CD4-positive, alpha-beta T cell treated with Interleukin-17A for 1 hour (primary cell): ENCODE measurements around the gene SLX9.

Source experiments
- DNase-seq: peaks from one replicate; pipeline ENCODE4 v3.0.0-alpha.2; 2020

Gene SLX9

GRCh38 chr21:45009616-45010015 lies 69.8 kb downstream of the SLX9 start:
- DNase-seq: no peak

GRCh38 chr21:45010096-45010495 lies 70.3 kb downstream of the SLX9 start:
- no peak for DNase-seq

GRCh38 chr21:45010860-45011259 lies 71.0 kb downstream of the SLX9 start:
- no peak for DNase-seq

GRCh38 chr21:45011426-45011825 lies 71.6 kb downstream of the SLX9 start:
- no peak for DNase-seq

GRCh38 chr21:45011911-45012661 lies 72.3 kb downstream of the SLX9 start:
- no peak for DNase-seq

GRCh38 chr21:45012662-45013259 lies 72.9 kb downstream of the SLX9 start:
- DNase-seq: no peak

GRCh38 chr21:45013260-45013841 lies 73.5 kb downstream of the SLX9 start:
- DNase-seq: no peak

GRCh38 chr21:45014747-45015468 lies 75.1 kb downstream of the SLX9 start:
- DNase-seq: no peak

GRCh38 chr21:45015469-45015860 lies 75.6 kb downstream of the SLX9 start:
- DNase-seq: no peak

- no peak for DNase-seq
Measured at GRCh38 chr21:45016031-45016405, 76.2 kb downstream of the SLX9 start.

- no peak for DNase-seq
Measured at GRCh38 chr21:45016406-45017038, 76.7 kb downstream of the SLX9 start.

- no peak for DNase-seq
Measured at GRCh38 chr21:45017039-45017960, 77.5 kb downstream of the SLX9 start.

- DNase-seq: no peak
Measured at GRCh38 chr21:45018131-45019075, 78.6 kb downstream of the SLX9 start.

- no peak for DNase-seq
Measured at GRCh38 chr21:45019076-45019886, 79.5 kb downstream of the SLX9 start.

GRCh38 chr21:45019887-45020537 lies 80.2 kb downstream of the SLX9 start:
- DNase-seq: no peak

GRCh38 chr21:45020629-45021427 lies 81.0 kb downstream of the SLX9 start:
- no peak for DNase-seq

GRCh38 chr21:45021428-45022347 lies 81.9 kb downstream of the SLX9 start:
- no peak for DNase-seq

GRCh38 chr21:45022348-45022675 lies 82.5 kb downstream of the SLX9 start:
- DNase-seq: no peak
